Endothelial cell of umbilical vein (primary cell): ENCODE data around the gene MCF2L. TPM values are rescaled to one million over a fixed set of nuclear protein-coding genes. Genes with fewer than 3 reads are reported as not detected.

ENCODE experiments used
- BruUV-seq: library from RNA; stranded (reverse); fragments of 400-500 nt; replicated peaks from 2 replicates; lab custom pipeline; 2021; lab: Mats Ljungman, UMichigan
- CTCF ChIA-PET: fragments of 300-600, 350-600 bp; sonication (Branson Sonifier 250); formaldehyde crosslinking; loops from one replicate; lab custom pipeline; 2021; ENCODE audit warnings: antibody characterized with exemption, inconsistent platforms; lab: Charles Lee
- POLR2A ChIA-PET: fragments of 300-600, 350-600 bp; sonication (Branson Sonifier 250); formaldehyde crosslinking; loops from one replicate; lab custom pipeline; 2021; ENCODE audit warnings: antibody characterized with exemption, inconsistent platforms; lab: Charles Lee
- DNase-seq: peaks from one replicate; pipeline ENCODE4 v3.0.0-alpha.2; 2011; ENCODE audit warnings: low read depth, low spot score
- FAIRE-seq: peaks from 2 replicates; lab custom pipeline; 2011; peaks lifted over from hg19 to GRCh38; lab: Jason Lieb, UNC
- H2AFZ ChIP-seq: 2 replicates; pipeline ENCODE4 v1.6.0; 2012; ENCODE audit warnings: low read depth, low read length, control low read depth, inconsistent platforms
- H3K27ac ChIP-seq: 2 replicates; pipeline ENCODE4 v1.5.1; 2011; ENCODE audit warnings: low read depth, mild to moderate bottlenecking, control low read depth, low read length, moderate library complexity; ENCODE audit not compliant: insufficient read depth
- H3K27me3 ChIP-seq, 2 experiments: 2 replicates each; pipeline versions ENCODE4 v1.6.0 to v1.6.1; 2011; ENCODE audit warnings: low read length in 2 of 2, mixed read lengths in 1 of 2; ENCODE audit not compliant: control insufficient read depth in 2 of 2, insufficient read depth in 2 of 2
- H3K36me3 ChIP-seq, 2 experiments: 2 replicates in 1 of 2; 3 replicates in 1 of 2; pipeline ENCODE4 v1.5.1; 2011; ENCODE audit warnings: low read length in 2 of 2, mild to moderate bottlenecking in 1 of 2, moderate library complexity in 1 of 2; ENCODE audit not compliant: control insufficient read depth in 2 of 2, insufficient read depth in 2 of 2; ENCODE audit errors: extremely low read depth in 1 of 2
- H3K4me1 ChIP-seq: 3 replicates; pipeline ENCODE4 v1.5.1; 2011; ENCODE audit warnings: mild to moderate bottlenecking, low read length; ENCODE audit not compliant: control insufficient read depth, insufficient read depth; ENCODE audit errors: extremely low read depth
- H3K4me2 ChIP-seq: 2 replicates; pipeline ENCODE4 v1.6.1; 2011; ENCODE audit warnings: low read length, control low read depth, mixed read lengths; ENCODE audit not compliant: insufficient read depth
- H3K4me3 ChIP-seq, 3 experiments: fragments of 200-600 bp in 1 of 3; sonication (generic), shearing (Covaris generic) in 1 of 3; replicated peaks in 1 of 3; 2 replicates each; pipeline ENCODE4 v1.5.1; 2011 to 2016; ENCODE audit warnings: control low read depth in 3 of 3, low read length in 3 of 3, mild to moderate bottlenecking in 2 of 3, inconsistent platforms in 1 of 3, low read depth in 1 of 3, moderate library complexity in 1 of 3; ENCODE audit not compliant: insufficient read depth in 1 of 3
- H3K79me2 ChIP-seq: 2 replicates; pipeline ENCODE4 v1.6.0; 2012; ENCODE audit warnings: low read length, inconsistent platforms; ENCODE audit not compliant: control insufficient read depth, insufficient read depth
- H3K9ac ChIP-seq: replicated peaks from 2 replicates; pipeline ENCODE3; 2011; ENCODE audit warnings: low read length, control low read depth; ENCODE audit not compliant: insufficient read depth; ENCODE audit errors: extremely low read depth
- H3K9me1 ChIP-seq: replicated peaks from 3 replicates; pipeline ENCODE4 v1.6.0; 2011; ENCODE audit warnings: mild to moderate bottlenecking, low read length; ENCODE audit not compliant: control insufficient read depth, insufficient read depth; ENCODE audit errors: extremely low read depth
- H3K9me3 ChIP-seq: replicated peaks from 2 replicates; pipeline ENCODE4 v1.5.1; 2012; ENCODE audit warnings: low read length, inconsistent platforms; ENCODE audit not compliant: control insufficient read depth, insufficient read depth
- H4K20me1 ChIP-seq: replicated peaks from 2 replicates; pipeline ENCODE3; 2011; ENCODE audit warnings: mild to moderate bottlenecking, low read length; ENCODE audit not compliant: control insufficient read depth, insufficient read depth; ENCODE audit errors: extremely low read depth
- CTCF ChIP-seq, 2 donors: IDR thresholded peaks; 1 replicate in 1 of 2; 2 replicates in 1 of 2; pipeline ENCODE4 v1.5.1; 2011; ENCODE audit warnings: low read length in 2 of 2, mild to moderate bottlenecking in 2 of 2, moderate library complexity in 2 of 2, control low read depth in 1 of 2, inconsistent platforms in 1 of 2, low read depth in 1 of 2; ENCODE audit not compliant: insufficient read depth in 1 of 2; ENCODE audit errors: extremely low read depth in 1 of 2
- EZH2 ChIP-seq: IDR thresholded peaks from 2 replicates; pipeline ENCODE4 v1.6.1; 2012; ENCODE audit warnings: borderline replicate concordance, low read depth, mild to moderate bottlenecking, moderate library complexity, low read length, inconsistent platforms; ENCODE audit not compliant: severe bottlenecking
- FOS ChIP-seq: IDR thresholded peaks from 2 replicates; pipeline ENCODE4 v1.6.1; 2011; ENCODE audit warnings: mild to moderate bottlenecking, low read length, moderate library complexity, borderline replicate concordance; ENCODE audit not compliant: insufficient read depth
- GATA2 ChIP-seq: IDR thresholded peaks from 2 replicates; pipeline ENCODE4 v1.7.0; 2011; ENCODE audit warnings: low read depth, mild to moderate bottlenecking, moderate library complexity, mixed read lengths, low read length; ENCODE audit not compliant: insufficient read length, insufficient read depth
- JUN ChIP-seq: IDR thresholded peaks from 2 replicates; pipeline ENCODE4 v1.6.1; 2011; ENCODE audit warnings: borderline replicate concordance, low read depth; ENCODE audit not compliant: insufficient read length, insufficient read depth
- MAX ChIP-seq: IDR thresholded peaks from 2 replicates; pipeline ENCODE4 v1.6.1; 2011; ENCODE audit not compliant: insufficient read depth, insufficient read length
- MYC ChIP-seq: IDR thresholded peaks from one replicate; pipeline ENCODE4 v1.6.1; 2011; ENCODE audit warnings: mild to moderate bottlenecking, low read depth, low read length
- POLR2A ChIP-seq: IDR thresholded peaks from 2 replicates; pipeline ENCODE4 v1.6.1; 2012; ENCODE audit warnings: low read depth, mild to moderate bottlenecking, control low read depth, low read length
- POLR2AphosphoS5 ChIP-seq: IDR thresholded peaks from 2 replicates; pipeline ENCODE4 v1.6.1; 2012; ENCODE audit warnings: low read depth, mild to moderate bottlenecking, control low read depth, low read length, moderate library complexity; ENCODE audit not compliant: insufficient read depth
- dilution Hi-C: fragments of 300-500 bp; cut with MboI; formaldehyde crosslinking; loops from one replicate; pipeline ENCODE4 v1.15.0; 2019; ENCODE audit warnings: low sequenced_read_pairs; ENCODE audit not compliant: extremely low pct_ligation_motif_present
- intact Hi-C: fragments of 100-400 bp; cut with micrococcal nuclease; formaldehyde crosslinking; loops from one replicate; pipeline ENCODE4 v1.10.0; 2022
- polyA plus RNA-seq, 4 experiments: library from polyadenylated mRNA; depleted of rRNA in 3 of 4; stranded (reverse) in 3 of 4; unstranded in 1 of 4; fragments of >200 nt; gene quantifications; 2 replicates each; pipeline versions ENCODE4 v1.2.1 to v1.2.3, GENCODE V29; 2011 to 2012; ENCODE audit warnings: missing spikeins in 1 of 4
- total RNA-seq: library from RNA; stranded (reverse); gene quantifications from 2 replicates; pipeline ENCODE4 v1.2.3, GENCODE V29; 2021

The MCF2L gene
- total and polyA plus RNA-seq, 2 donors (not counting 3 experiments of a cell fraction or from before 2014, with no cell fraction given) = 0.33 to 0.58 TPM

GRCh38 chr13:113059891-113060290 is 90.9 kb downstream of the MCF2L start:
- Histone ChIP-seq H3K9me1 (no peaks in the 10 kb centered on the region), H3K4me2 (no peak overlapping the region), H3K9ac (no peak overlapping the region), H3K4me1 (no peaks in the 10 kb centered on the region), H3K27ac (no peak overlapping the region), H3K4me3 (no peak overlapping the region), H3K9me3 (no peaks in the 10 kb centered on the region), H3K36me3 (no peaks in the 10 kb centered on the region), H3K27me3 (no peaks in the 10 kb centered on the region), H4K20me1 (no peaks in the 10 kb centered on the region), H2AFZ (no peak overlapping the region), H3K79me2 (no peaks in the 10 kb centered on the region)
- no TSS peak for BruUV-seq
- ChIA-PET CTCF (no interaction called here), POLR2A (no interaction called here)
- TF ChIP-seq EZH2 (no peak), MYC (no peak), MAX (no peak), POLR2AphosphoS5 (no peak), FOS (no peak), POLR2A (no peak), JUN (no peak), GATA2 (no peak), CTCF (IDR thresholded peaks at IDR 0.05; ENCODE audit: extremely low read depth in 1 of 2, insufficient read depth in 1 of 2, low read depth in 1 of 2, low read length in 2 of 2) (no peak)
- FAIRE-seq (no peak), DNase-seq (no peak)
- intact Hi-C loops (no loop called here), dilution Hi-C loops (no loop called here)
